Head of caudate nucleus (tissue), 42 donors: ENCODE results near the gene PPP1R27.

Source experiments
- DNase-seq, 42 donors: peaks; one replicate each; pipeline versions ENCODE4 v3.0.0 to v3.0.0-alpha.2; 2020 to 2021; ENCODE audit warnings: mixed read lengths in 7 of 42
- intact Hi-C: fragments of 100-400 bp; cut with DNase I; formaldehyde crosslinking; loops from one replicate; pipeline ENCODE4 v1.15.0; 2022

PPP1R27 gene

DNA sequence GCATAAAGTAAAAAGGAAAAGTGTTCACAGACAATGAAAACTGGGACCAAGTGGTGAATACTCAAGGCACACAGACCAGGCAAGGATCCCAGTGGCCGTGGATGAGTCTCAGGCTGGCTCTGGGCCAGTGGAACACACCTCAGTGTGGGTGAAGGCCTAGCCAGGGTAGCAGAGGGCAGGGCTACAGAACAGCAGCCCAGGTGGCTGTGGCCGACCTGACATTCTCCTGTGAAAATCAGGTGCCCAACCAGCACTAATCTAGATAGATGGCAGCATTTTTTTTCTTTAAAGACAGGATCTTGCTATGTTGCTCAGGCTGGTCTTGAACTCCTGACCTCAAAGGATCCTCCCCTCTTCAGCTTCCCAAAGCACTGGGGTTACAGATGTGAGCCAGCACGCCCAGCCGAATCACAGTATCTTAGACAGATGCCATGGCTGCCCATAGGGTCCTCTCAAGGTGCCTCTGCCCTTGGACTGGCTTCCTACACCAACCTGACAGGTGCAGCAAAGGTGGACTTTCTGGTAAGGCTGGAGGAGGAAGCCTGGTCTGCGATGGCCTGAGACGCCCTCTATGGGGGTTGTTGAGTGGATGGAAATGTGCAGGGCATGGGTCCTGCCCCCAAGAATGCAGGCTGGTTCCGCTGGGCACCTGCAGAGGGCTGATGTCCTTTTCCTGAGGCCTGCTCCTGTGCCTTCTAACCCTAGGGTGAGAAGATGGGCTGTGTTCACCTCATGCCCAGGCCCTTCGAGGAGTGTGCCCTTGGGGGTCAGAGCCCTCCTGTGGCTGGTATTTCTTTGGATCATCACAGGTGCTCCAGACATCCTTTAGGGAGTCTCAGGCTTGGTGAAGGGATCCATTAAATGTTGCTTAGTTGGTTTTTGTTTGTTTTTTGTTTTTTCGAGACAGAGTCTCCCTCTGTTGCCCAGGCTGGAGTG is 29.3 kb upstream of the PPP1R27 start:
- intact Hi-C loops, result no loop called here

GRCh38 chr17:81863123-81863675 is 28.3 kb upstream of the PPP1R27 start:
- no peak for DNase-seq
- intact Hi-C loops, result no loop called here

More for the DNA sequence above, 29.3 kb upstream of the PPP1R27 start:
- no peak for DNase-seq

DNA sequence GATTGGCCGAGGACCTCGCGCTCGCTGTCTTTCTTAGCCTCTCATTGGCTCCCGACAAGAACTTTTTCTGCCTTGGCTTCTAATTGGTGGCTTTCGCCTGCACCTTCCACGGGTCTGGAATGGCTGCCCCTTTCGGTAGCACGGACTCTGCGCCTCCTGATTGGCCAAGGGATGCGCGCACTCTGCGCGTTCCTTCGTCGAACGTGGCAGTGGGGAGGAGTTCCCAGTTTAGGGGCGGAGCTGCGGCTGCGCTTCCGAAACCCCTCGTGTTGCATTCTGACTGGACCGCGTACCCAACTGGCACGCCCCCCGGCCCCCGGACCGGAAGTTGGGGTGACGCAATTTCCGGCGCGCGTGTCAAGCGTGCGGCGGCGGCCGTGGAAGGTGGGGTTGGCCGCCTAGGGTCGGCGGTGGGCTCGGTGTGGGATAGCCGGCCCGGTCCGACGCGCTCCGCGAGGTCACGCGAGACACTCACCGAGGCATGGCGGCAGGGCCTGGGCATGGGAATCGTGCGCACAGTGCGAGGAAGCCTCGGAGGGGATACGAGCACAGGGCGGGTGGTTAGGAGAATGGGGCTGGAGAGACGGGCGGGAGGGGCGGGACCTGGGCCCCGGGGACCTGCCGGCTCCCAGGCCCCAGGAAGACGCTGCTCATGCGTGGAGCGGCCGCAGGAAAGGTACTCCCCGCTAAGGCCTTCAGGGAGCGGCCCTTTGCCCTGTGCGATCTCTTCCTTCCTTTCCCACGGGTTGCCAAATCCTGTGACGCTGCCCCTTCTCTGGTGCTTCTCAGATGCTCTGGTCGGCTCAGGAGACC is 26.1 kb upstream of the PPP1R27 start:
- peak; percentile 97 to 100 (median 100) for DNase-seq
- intact Hi-C loops, result no loop called here

- intact Hi-C loops, result loop anchor here (2.0 kb wide), 1 partner anchor 23 kb away; no protein-coding TSS in a partner anchor
- peak in 1 of 42 donors; percentile 14 for DNase-seq
Measured at GRCh38 chr17:81859906-81860755, 25.3 kb upstream of the PPP1R27 start, which contains the start of gene P4HB. Gene P4HB, minus strand, starts transcription at chr17:81860535. Its CDS starts 64 bp downstream, at chr17:81860471.

DNA sequence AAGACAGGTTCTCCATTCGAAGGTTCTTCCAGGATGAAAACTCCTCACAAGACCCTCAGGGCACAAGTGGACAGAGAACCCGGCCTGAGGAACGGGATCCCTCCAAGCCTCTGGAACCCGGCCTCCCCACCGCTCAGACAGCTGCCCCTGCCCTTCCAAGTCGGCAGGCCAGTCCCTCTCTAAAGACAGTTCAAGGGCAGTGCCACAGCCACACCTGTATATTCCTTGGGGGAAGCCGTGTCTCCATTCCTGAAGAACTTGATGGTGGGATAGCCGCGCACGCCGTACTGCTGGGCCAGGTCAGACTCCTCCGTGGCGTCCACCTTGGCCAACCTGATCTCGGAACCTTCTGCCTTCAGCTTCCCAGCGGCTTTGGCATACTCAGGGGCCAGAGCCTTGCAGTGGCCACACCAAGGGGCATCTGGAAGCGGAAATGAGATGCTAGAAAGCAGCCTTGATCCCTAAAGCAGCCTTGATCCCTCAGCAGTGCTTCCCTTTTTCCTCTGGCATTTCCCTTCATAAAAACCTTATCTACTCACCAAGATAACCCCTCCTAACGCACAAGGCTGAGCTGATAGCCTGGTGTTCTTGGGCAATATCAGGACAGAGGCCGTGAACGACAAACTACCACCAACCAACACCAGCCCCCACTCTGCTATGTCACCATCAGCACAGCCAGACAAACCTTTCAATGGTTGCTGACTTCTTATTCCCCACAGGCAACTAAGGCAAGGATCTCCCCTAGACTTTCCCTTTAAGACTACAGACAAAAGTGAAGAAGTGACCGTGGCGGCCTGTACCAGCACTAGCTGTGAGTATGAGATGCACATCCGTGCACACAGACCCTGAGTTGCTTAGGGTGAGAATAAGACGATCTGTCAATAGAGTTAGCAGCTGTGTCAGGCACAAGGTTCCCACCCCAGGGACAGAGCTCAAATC is 24.4 kb upstream of the PPP1R27 start:
- DNase-seq, result no peak
- intact Hi-C loops, result loop anchor here (2.0 kb wide), 1 partner anchor 22 kb away; no protein-coding TSS in a partner anchor

DNA sequence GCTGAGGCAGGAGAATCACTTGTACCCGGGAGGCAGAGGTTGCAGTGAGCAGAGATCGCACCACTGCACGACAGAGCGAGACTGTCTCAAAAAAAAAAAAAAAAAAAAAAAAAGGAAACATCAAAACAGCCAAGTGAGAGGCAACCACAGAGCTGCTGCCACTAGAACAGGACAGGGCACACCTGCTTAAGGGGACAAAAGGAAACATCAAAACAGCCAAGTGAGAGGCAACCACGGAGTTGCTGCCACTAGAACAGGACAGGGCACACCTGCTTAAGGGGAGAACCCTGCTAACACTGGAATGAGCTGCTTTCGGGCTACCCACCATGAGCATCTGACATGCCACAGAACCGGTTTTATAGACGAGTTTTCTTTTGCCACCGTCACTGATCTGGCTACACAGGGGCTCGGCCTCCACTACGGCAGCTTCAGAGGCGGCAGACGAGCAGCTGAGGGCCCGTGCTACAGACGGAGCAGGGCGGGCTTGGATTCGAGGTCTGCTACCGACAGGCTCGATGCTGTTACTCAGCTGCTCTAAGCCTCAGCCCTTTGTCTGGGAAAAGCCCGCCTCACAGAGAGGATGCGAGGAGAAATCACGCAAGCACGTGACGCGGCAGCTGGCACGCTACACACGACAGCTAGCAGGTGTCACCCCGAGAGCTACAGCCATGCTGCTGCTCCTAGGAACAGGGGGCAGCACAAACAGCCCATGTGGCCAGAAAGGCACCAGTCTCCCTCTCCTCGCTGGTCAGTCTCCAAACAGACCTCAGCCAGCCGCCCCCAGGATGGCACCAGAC is 23.5 kb upstream of the PPP1R27 start:
- intact Hi-C loops, result loop anchor here (2.0 kb wide), 1 partner anchor 22 kb away; no protein-coding TSS in a partner anchor
- DNase-seq, result no peak

DNA sequence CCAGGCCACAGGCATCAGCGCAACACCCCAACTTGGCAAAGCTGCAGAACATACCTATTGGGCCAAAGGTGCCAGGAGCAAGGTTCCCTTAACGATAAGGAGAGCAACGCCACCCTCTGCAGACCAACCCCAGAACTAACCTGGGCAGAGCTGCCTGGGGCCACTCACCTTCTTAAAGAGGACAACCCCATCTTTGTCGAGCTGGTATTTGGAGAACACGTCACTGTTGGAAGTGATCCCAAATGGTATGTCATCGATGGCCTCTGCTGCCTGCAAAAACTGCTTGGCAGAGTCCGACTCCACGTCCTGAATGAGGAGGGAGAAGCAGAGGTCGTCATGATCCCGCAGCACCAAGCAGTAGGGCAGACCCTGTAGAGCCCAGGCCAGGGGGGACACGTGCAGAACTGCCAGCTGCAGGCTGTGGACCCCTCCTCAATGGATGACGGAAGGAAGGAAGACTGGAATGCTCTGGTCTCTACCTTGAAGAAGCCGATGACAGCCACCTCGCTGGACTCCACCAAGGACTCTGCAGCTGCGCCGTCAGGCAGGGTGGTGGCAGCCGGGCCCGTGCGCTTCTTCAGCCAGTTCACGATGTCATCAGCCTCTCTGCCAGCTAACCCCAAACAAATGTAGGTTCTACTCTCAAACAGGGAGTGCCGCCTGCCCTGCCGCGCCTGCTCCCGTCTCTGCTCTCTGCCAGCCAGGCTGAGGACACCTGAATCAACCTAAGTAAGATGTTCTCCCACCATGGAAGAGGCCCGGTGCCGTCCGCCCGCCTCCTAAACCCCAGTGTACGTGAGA is 20.3 kb upstream of the PPP1R27 start:
- intact Hi-C loops, result no loop called here
- no peak for DNase-seq

- intact Hi-C loops, result no loop called here
- DNase-seq, result no peak
Measured at GRCh38 chr17:81852237-81852636, 17.4 kb upstream of the PPP1R27 start.

GRCh38 chr17:81851423-81851822 is 16.6 kb upstream of the PPP1R27 start:
- intact Hi-C loops, result no loop called here

DNA sequence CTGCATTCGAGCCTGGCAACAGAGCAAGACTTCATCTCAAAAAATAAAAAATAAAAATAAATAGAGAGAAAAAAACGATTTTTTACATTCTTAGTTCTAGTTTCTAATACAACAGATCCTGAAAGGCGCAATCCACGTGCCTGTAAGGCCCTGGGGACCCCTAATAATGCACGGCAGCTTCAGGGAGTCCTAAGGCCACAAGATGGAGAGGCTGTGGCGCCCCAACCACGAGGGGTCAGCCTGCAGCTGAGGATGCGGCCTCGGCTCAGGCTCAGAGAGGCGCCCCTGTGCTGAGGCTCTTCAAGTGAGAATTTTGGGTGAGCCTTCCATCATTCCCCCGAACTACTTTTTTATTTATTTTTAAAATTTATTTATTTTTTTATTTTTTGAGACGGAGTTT is 14.6 kb upstream of the PPP1R27 start:
- intact Hi-C loops, result no loop called here
- DNase-seq, result no peak

More at GRCh38 chr17:81851423-81851822, 16.6 kb upstream of the PPP1R27 start:
- DNase-seq, result no peak

- intact Hi-C loops, result no loop called here
Measured at GRCh38 chr17:81846743-81847689, 12.2 kb upstream of the PPP1R27 start.

GRCh38 chr17:81845881-81846742 is 11.3 kb upstream of the PPP1R27 start:
- DNase-seq, result no peak
- intact Hi-C loops, result no loop called here

More at GRCh38 chr17:81846743-81847689, 12.2 kb upstream of the PPP1R27 start:
- no peak for DNase-seq

GRCh38 chr17:81845361-81845760 is 10.5 kb upstream of the PPP1R27 start:
- DNase-seq, result no peak
- intact Hi-C loops, result no loop called here

DNA sequence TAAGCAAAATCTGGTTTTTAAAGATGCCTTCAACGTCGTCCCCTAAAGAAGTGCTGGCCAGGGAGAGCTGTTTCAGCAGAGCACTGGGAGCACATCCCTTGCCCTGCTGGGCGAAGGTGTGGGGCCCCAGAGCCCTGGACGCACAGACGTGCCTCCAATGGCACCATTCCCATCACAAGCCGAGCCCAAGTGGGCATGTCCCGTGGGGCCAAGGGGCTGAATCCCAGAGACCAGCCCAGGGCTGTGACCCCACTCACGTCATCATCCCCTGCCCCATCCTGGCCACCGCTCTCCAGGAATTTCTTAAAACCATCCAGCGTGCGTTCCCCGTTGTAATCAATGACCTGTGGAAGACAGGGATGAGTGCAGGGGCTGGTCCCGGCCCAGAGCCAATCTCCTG is 10.0 kb upstream of the PPP1R27 start:
- intact Hi-C loops, result no loop called here
- no peak for DNase-seq
